ENCODE measurements around the gene BATF2.
A peak's percentile ranks its signal among the peaks of the same experiment; 100 is the strongest.
"Not testable (repeated sequence)": the region's sequence is repeated elsewhere in the genome, so short reads cannot be mapped to it uniquely, and the experiment has no call there.

Gene BATF2

GRCh38 chr11:65032216-65032615, 35.4 kb upstream of the BATF2 start:
- WGBS, 2 experiments, result 82 to 84% methylated on average over 13 of the region's 13 CpGs
- Histone ChIP-seq H3K36me3 (ENCODE audit: control insufficient read depth, insufficient read depth, low read length) (no peaks in the 10 kb centered on the region), H3K9me3 (ENCODE audit: control insufficient read depth, low read length) (no peaks in the 10 kb centered on the region), H3K27ac (ENCODE audit: insufficient read depth, low read depth, low read length, poor library complexity, severe bottlenecking) (no peak overlapping the region), H3K4me3 (ENCODE audit: insufficient read depth, low read depth, low read length) (no peak overlapping the region), H3K4me1 (ENCODE audit: control insufficient read depth, insufficient read depth, low read length) (no peaks in the 10 kb centered on the region), H3K27me3 (ENCODE audit: control insufficient read depth, insufficient read depth, low read length, poor library complexity, severe bottlenecking) (no peaks in the 10 kb centered on the region)

- peak within 1 kb of the TSS; percentile 62 for H3K27ac ChIP-seq (ENCODE audit: insufficient read depth, low read depth, low read length, poor library complexity, severe bottlenecking)
- WGBS, 2 experiments, result 1% methylated on average over 49 of the region's 51 CpGs
These were observed 30.7 kb upstream of the BATF2 start, which contains the start of gene SNX15 for GRCh38 chr11:65027213-65028067. Gene SNX15, plus strand, starts transcription at chr11:65027439. Its CDS starts 99 bp downstream, at chr11:65027538.

GRCh38 chr11:65026810-65027209, 30.0 kb upstream of the BATF2 start:
- Histone ChIP-seq H3K9me3 (ENCODE audit: control insufficient read depth, low read length) (no peaks in the 10 kb centered on the region), H3K27ac (ENCODE audit: insufficient read depth, low read depth, low read length, poor library complexity, severe bottlenecking) (no peak overlapping the region), H3K27me3 (ENCODE audit: control insufficient read depth, insufficient read depth, low read length, poor library complexity, severe bottlenecking) (no peaks in the 10 kb centered on the region), H3K36me3 (ENCODE audit: control insufficient read depth, insufficient read depth, low read length) (peaks cover under 1% of the 10 kb centered on the region), H3K4me1 (ENCODE audit: control insufficient read depth, insufficient read depth, low read length) (no peaks in the 10 kb centered on the region), H3K4me3 (ENCODE audit: insufficient read depth, low read depth, low read length) (no peak overlapping the region)
- whole genome bisulfite sequencing, 2 experiments, result 63 to 65% methylated on average over 10 of the region's 10 CpGs

More at GRCh38 chr11:65027213-65028067, 30.7 kb upstream of the BATF2 start, which contains the start of gene SNX15:
- Histone ChIP-seq H3K27me3 (ENCODE audit: control insufficient read depth, insufficient read depth, low read length, poor library complexity, severe bottlenecking) (no peaks in the 10 kb centered on the region), H3K4me3 (ENCODE audit: insufficient read depth, low read depth, low read length) (peak within 1 kb of the TSS; percentile 50), H3K9me3 (ENCODE audit: control insufficient read depth, low read length) (no peaks in the 10 kb centered on the region), H3K36me3 (ENCODE audit: control insufficient read depth, insufficient read depth, low read length) (no peaks in the 10 kb centered on the region), H3K4me1 (ENCODE audit: control insufficient read depth, insufficient read depth, low read length) (no peaks in the 10 kb centered on the region)

GRCh38 chr11:65023502-65023901, 26.7 kb upstream of the BATF2 start:
- H3K27ac ChIP-seq (ENCODE audit: insufficient read depth, low read depth, low read length, poor library complexity, severe bottlenecking); H3K9me3 ChIP-seq (ENCODE audit: control insufficient read depth, low read length); H3K27me3 ChIP-seq (ENCODE audit: control insufficient read depth, insufficient read depth, low read length, poor library complexity, severe bottlenecking); H3K4me1 ChIP-seq (ENCODE audit: control insufficient read depth, insufficient read depth, low read length); H3K4me3 ChIP-seq (ENCODE audit: insufficient read depth, low read depth, low read length): not testable (repeated sequence)
- WGBS, 2 experiments, result 91 to 93% methylated on average over 8 of the region's 8 CpGs
- H3K36me3 ChIP-seq (ENCODE audit: control insufficient read depth, insufficient read depth, low read length), result peaks cover 18% of the 10 kb centered on the region

- H3K27me3 ChIP-seq (ENCODE audit: control insufficient read depth, insufficient read depth, low read length, poor library complexity, severe bottlenecking), result no peaks in the 10 kb centered on the region
- no peak overlapping the region for H3K4me3 ChIP-seq (ENCODE audit: insufficient read depth, low read depth, low read length)
- WGBS, 2 experiments, result 94 to 95% methylated on average over 11 of the region's 11 CpGs
- no peak overlapping the region for H3K27ac ChIP-seq (ENCODE audit: insufficient read depth, low read depth, low read length, poor library complexity, severe bottlenecking)
- peaks cover 18% of the 10 kb centered on the region for H3K36me3 ChIP-seq (ENCODE audit: control insufficient read depth, insufficient read depth, low read length)
- H3K4me1 ChIP-seq (ENCODE audit: control insufficient read depth, insufficient read depth, low read length), result no peaks in the 10 kb centered on the region
- H3K9me3 ChIP-seq (ENCODE audit: control insufficient read depth, low read length), result no peaks in the 10 kb centered on the region
These were observed 24.7 kb upstream of the BATF2 start for GRCh38 chr11:65021509-65021908.

- H3K27ac ChIP-seq (ENCODE audit: insufficient read depth, low read depth, low read length, poor library complexity, severe bottlenecking), result no peak overlapping the region
- no peaks in the 10 kb centered on the region for H3K27me3 ChIP-seq (ENCODE audit: control insufficient read depth, insufficient read depth, low read length, poor library complexity, severe bottlenecking)
- H3K36me3 ChIP-seq (ENCODE audit: control insufficient read depth, insufficient read depth, low read length), result peaks cover 18% of the 10 kb centered on the region
- H3K9me3 ChIP-seq (ENCODE audit: control insufficient read depth, low read length), result no peaks in the 10 kb centered on the region
- no peak overlapping the region for H3K4me3 ChIP-seq (ENCODE audit: insufficient read depth, low read depth, low read length)
- 90 to 92% methylated on average over 3 of the region's 3 CpGs for WGBS, 2 experiments
- no peaks in the 10 kb centered on the region for H3K4me1 ChIP-seq (ENCODE audit: control insufficient read depth, insufficient read depth, low read length)
These were observed 24.2 kb upstream of the BATF2 start for GRCh38 chr11:65021003-65021402.

- 96 to 99% methylated on average over 7 of the region's 7 CpGs for WGBS, 2 experiments
- no peaks in the 10 kb centered on the region for H3K9me3 ChIP-seq (ENCODE audit: control insufficient read depth, low read length)
- H3K27ac ChIP-seq (ENCODE audit: insufficient read depth, low read depth, low read length, poor library complexity, severe bottlenecking), result no peak overlapping the region
- H3K36me3 ChIP-seq (ENCODE audit: control insufficient read depth, insufficient read depth, low read length), result peaks cover 18% of the 10 kb centered on the region
- H3K27me3 ChIP-seq (ENCODE audit: control insufficient read depth, insufficient read depth, low read length, poor library complexity, severe bottlenecking), result no peaks in the 10 kb centered on the region
- H3K4me1 ChIP-seq (ENCODE audit: control insufficient read depth, insufficient read depth, low read length), result peaks cover 5% of the 10 kb centered on the region
- no peak overlapping the region for H3K4me3 ChIP-seq (ENCODE audit: insufficient read depth, low read depth, low read length)
These were observed 23.1 kb upstream of the BATF2 start for GRCh38 chr11:65019824-65020223.

GRCh38 chr11:65017937-65018336, 21.2 kb upstream of the BATF2 start:
- Histone ChIP-seq H3K36me3 (ENCODE audit: control insufficient read depth, insufficient read depth, low read length) (peaks cover 18% of the 10 kb centered on the region), H3K4me3 (ENCODE audit: insufficient read depth, low read depth, low read length) (no peak overlapping the region), H3K4me1 (ENCODE audit: control insufficient read depth, insufficient read depth, low read length) (peaks cover 5% of the 10 kb centered on the region), H3K27ac (ENCODE audit: insufficient read depth, low read depth, low read length, poor library complexity, severe bottlenecking) (no peak overlapping the region), H3K27me3 (ENCODE audit: control insufficient read depth, insufficient read depth, low read length, poor library complexity, severe bottlenecking) (no peaks in the 10 kb centered on the region), H3K9me3 (ENCODE audit: control insufficient read depth, low read length) (no peaks in the 10 kb centered on the region)
- 96% methylated on average over 6 of the region's 6 CpGs for WGBS, 2 experiments

- 93 to 94% methylated on average over 4 of the region's 4 CpGs for WGBS, 2 experiments
These were observed 19.9 kb upstream of the BATF2 start for GRCh38 chr11:65016705-65017104.

GRCh38 chr11:65014726-65015227, 18.0 kb upstream of the BATF2 start:
- peaks cover 2% of the 10 kb centered on the region for H3K36me3 ChIP-seq (ENCODE audit: control insufficient read depth, insufficient read depth, low read length)
- 43 to 44% methylated on average over 23 of the region's 23 CpGs for WGBS, 2 experiments

More at GRCh38 chr11:65016705-65017104, 19.9 kb upstream of the BATF2 start:
- no peak overlapping the region for H3K4me3 ChIP-seq (ENCODE audit: insufficient read depth, low read depth, low read length)
- peaks cover 16% of the 10 kb centered on the region for H3K36me3 ChIP-seq (ENCODE audit: control insufficient read depth, insufficient read depth, low read length)
- no peaks in the 10 kb centered on the region for H3K27me3 ChIP-seq (ENCODE audit: control insufficient read depth, insufficient read depth, low read length, poor library complexity, severe bottlenecking)
- H3K27ac ChIP-seq (ENCODE audit: insufficient read depth, low read depth, low read length, poor library complexity, severe bottlenecking), result no peak overlapping the region
- no peaks in the 10 kb centered on the region for H3K9me3 ChIP-seq (ENCODE audit: control insufficient read depth, low read length)
- peaks cover 5% of the 10 kb centered on the region for H3K4me1 ChIP-seq (ENCODE audit: control insufficient read depth, insufficient read depth, low read length)

More at GRCh38 chr11:65014726-65015227, 18.0 kb upstream of the BATF2 start:
- peaks cover 5% of the 10 kb centered on the region for H3K4me1 ChIP-seq (ENCODE audit: control insufficient read depth, insufficient read depth, low read length)
- H3K9me3 ChIP-seq (ENCODE audit: control insufficient read depth, low read length), result no peaks in the 10 kb centered on the region
- H3K27ac ChIP-seq (ENCODE audit: insufficient read depth, low read depth, low read length, poor library complexity, severe bottlenecking), result peak overlapping the region; percentile 98
- H3K27me3 ChIP-seq (ENCODE audit: control insufficient read depth, insufficient read depth, low read length, poor library complexity, severe bottlenecking), result no peaks in the 10 kb centered on the region
- peak overlapping the region; percentile 75 for H3K4me3 ChIP-seq (ENCODE audit: insufficient read depth, low read depth, low read length)

All from ectodermal cell (in vitro differentiated cells).